GM19324 (cell line): ENCODE data around the gene ACOXL.

Experiments
- ATAC-seq: cut with Tn5 transposase; IDR thresholded peaks from one replicate; pipeline ENCODE4 v1.9.1; 2021; ENCODE audit warnings: mild to moderate bottlenecking, moderate library complexity; ENCODE audit not compliant: unreplicated experiment, low FRiP score

The ACOXL gene

DNA sequence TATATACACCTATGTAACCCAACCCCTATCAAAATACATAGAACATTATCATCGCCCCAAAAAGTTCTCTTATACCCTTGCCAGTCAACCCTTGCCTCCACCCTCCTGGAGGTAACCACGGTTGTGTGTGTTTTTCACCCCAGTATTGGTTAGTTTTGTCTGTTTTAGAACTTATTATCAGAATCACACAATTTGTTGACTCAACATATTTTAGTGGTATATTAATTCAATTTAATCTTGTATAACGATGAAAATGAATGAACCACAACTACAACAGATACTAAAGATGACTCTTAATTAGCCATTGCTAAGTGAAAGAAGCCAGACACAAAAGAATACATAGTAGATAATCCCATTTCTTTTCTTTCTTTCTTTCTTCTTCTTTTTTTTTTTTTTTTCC lies 19.3 kb downstream of the ACOXL start:
- ATAC-seq = no peak

DNA sequence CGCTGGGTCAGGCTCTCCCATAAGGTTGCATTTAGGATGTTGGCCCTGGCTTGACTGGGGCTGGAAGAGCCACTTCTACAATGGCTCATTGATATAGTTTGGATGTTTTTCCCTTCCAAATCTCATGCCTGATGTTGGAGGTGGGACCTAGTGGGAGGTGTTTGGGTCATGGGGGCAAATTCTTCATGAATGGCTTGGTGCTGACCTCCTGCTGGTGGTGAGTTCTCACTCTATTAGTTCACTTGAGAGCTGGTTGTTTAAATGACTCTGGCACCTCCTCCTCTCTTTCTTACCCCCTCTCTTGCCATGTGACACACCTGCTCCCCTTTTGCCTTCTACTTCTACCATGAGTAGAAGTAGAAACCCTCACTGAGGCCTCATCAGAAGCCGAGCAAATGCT lies 20.5 kb downstream of the ACOXL start:
- ATAC-seq = no peak

DNA sequence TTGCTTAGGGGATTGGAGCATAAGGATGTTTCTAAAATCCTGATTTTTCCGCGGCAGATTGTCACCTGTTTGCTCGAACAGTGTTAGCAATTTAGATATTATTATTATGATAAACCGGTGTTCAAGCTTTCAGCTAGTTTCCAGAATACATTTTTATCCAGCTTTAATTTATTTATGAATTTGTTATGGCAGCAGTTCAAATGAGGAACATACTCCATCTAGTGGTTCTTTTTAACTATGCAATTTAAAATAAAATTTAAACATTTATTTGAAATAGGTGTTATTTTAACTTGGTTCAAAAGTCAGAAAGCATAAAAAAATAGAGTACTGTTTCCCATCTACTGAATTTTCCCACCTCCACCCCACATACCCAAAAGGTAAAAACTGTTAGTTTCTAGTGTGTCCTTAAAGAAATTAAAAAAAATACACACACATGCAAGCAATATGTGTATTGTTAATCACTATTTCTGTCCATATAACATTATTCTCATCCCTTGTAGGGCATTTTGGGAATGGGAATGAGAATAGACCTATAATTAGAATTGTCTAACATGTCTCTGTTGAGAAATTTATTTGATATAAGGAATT lies 23.2 kb downstream of the ACOXL start:
- ATAC-seq = no peak

DNA sequence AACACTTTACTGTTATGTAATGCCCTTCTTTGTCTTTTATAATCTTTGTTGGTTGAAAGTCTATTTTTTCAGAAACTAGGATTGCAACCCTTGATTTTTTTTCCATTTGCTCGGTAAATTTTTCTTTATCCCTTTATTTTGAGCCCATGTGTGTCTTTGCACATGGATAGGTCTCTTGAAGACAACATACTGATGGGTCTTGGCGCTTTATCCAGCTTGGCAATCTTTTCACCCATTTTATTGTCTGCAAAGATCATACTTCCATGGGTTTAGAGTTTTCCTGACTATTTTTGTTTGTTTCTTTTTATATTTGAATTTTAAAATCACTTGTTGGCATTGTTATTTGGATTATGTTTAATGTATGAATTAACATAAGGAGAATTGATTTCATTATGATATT lies 27.0 kb downstream of the ACOXL start:
- ATAC-seq = no peak

DNA sequence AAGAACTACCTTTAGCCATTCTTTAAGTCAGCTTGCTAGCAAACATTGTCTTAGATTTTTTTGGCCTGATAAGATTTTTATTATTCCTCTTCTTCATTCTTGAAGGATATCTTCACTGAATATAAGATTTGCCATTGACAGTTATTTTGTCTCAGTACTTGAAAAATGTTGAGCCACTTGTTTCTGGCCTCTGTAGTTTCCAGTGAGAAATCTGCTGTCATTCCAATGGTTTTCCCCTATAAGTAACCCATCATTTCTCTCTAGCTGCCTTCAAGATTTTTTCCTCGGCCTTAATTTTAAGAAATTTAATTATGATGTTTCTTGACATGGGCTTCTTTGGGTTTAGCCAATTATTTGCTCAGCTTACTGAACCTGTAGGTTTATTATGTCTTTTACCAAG lies 32.6 kb downstream of the ACOXL start:
- ATAC-seq = no peak

DNA sequence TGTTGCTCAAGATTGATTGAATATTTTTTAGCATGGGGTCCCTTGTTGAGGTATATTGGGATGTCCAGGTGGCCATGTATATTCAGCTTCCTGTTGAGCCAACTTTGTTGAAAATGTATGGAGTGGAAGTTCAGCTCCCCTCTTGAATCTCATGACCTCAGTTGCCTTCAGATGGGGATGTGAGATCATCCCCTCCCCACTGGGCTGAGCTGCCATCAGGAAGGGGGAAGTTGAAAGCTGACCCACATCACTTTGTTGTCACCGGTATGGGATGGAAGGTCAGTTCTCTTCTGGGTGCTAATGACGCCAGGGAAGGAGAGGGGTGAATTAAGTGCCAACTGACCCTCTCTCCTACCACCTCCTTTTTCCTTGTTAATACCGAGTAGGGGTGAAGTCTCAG lies 33.9 kb downstream of the ACOXL start:
- no peak for ATAC-seq

DNA sequence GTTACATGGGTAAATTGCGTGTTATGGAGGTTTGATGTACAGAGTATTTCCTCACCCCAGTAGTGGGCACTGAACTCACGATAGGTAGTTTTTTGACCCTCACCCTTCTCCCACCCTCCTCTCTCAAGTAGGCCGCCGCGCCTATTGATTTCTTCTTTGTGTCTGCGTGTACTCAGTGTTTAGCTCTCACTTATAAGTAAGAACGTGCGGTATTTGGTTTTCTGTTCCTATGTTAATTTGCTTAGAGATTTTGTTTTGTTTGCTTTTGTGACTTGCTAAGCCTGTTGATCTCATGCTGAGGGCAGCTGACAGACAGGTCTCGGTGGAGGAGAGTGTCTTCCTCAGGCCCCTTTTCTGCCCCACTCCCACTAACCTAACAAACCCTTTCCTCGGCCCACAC lies 36.2 kb downstream of the ACOXL start:
- ATAC-seq = no peak

DNA sequence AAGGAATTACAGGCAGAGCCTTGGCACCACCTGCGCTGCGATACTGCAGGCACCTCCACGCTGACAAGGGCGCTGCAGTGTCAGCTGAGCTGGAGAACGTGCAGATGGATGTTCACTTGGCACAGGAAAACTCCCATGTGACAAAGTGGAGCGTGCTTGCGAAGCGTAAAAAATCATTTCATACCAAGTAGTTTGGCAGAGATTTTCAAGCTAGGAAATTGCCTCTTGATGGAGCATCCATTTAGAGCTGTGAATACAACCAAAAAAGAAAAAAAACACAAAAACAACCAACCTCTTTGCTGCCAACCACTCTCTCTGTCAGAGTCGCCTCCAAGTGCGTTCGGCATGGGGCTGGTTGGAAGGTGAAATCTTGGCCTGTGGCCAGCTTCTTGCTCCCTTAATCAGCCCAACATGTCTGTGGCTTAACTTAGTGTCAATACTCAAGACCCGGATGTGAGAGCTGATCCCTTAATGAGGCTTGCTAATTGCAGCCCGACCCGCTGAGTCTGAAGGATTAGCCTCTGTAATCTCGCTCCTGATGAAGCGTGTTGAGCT lies 38.1 kb downstream of the ACOXL start:
- no peak for ATAC-seq

DNA sequence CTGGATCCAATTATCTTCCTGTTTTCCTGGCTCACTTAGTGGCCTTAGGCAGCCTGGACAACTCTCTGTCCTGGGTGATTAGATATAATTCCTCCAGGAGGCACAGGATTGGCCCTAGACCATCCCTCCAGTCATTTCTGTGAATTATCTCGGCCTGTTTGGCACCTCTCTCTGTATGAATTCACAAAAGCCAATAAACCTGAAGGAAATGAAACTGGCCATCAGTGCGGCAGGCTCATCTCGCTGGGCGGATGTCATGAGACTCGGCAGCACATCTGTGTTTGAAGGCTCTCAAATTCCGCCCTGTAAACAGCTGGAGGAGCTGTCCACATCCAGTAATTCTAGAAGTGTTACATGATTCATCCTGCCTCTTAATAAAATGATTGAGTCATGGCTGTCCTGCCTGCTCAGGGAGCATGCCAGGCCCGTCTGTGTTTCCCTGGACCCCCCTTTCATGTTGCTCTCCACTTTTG lies 38.6 kb downstream of the ACOXL start:
- no peak for ATAC-seq

DNA sequence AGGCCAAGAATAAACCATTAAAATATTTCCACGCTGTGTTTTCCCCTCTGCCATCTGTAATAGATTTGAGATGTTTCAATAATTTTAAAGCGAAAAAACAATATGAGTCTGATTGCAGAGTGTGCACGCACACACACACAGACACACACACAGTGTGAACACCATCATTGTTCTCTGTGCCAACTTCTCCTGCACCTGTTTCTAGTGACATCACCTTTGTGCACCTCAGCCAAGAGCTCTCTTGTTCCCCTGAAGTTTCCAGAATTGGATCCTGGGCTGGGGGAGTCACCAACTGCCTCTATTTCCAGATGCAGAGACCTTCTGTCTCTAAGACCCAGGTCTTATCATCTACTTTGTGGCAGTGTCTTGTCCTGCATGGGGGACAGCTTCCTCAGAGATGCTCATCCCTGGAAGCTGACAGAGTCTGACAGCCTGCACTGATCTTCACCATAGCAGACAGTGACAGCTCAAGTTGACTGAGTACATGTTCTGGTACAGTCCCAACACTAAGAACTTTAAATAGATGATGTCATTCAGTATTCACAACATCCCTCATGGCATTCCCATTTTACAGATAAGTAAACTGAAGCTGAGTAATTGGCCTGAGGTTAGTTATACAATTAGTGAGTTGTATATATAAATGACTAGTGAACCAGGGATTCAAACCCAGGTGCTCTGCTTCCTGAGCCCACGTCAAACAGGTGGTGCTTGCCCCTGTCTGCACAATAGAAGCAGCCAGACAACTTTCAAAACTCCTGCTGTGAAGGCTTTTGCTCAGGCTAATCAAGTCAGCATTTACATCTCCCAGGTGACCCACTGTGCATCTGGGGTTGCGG lies 39.4 kb downstream of the ACOXL start:
- ATAC-seq = no peak

DNA sequence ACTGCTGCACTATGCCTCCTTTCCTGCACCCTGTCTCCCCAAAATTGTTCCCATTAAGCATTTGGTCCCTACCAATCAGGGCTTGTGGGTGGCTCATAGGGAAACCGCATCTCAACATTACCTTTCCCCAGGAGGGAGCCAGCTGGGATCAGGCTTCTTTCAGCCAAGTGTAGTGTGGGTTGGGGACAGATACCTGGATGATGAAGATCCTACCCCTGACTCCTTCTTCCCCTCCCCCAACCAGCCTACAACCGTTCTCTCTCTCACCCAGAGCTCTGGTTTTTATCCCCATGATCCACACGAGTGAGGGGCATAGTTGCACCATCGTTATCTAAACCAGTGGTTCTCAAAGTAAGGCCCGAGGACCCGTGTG lies 40.0 kb downstream of the ACOXL start:
- ATAC-seq = no peak

DNA sequence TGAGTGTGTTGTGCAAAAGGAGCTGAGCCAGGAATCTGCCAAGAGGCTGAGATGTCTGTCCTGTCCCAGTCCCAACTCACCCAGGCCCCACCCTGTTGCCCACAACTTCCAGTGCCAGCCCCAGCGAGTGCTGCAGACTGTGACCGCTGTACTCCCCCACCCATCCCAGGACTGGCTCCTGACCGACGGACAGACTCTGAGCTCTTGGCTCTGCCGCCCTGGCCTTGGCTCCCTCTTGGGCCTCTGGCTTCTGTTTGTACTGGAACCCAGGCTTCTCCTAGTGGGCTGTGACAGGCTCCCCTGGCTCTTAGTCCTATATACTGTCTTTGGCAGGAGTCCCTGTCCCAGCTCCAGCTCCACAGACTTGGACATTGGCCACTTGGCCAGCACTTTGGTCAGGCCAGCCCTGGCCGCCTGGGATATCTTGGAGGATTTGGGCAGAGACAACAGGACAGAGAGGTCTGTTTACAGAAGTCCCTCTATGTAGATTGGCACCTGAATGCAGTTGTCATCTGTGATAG lies 41.1 kb downstream of the ACOXL start:
- no peak for ATAC-seq

DNA sequence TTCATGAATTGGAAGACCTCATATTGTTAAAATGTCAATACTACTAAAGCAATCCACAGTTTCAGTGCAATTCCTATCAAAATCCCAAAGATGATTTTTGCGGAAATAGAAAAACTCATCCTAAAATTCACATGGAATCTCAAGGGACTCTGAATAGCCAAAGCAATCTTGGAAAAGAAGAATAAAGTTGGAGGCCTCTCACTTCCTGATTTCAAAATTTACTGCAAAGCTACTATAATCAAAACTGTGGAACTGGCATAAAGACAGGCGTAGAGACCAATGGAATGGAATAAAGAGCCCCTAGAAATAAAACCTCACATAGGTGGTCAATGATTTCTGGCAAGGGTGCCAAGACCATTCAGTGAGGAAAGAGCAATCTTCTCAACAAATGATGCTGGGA lies 42.3 kb downstream of the ACOXL start:
- ATAC-seq = no peak

DNA sequence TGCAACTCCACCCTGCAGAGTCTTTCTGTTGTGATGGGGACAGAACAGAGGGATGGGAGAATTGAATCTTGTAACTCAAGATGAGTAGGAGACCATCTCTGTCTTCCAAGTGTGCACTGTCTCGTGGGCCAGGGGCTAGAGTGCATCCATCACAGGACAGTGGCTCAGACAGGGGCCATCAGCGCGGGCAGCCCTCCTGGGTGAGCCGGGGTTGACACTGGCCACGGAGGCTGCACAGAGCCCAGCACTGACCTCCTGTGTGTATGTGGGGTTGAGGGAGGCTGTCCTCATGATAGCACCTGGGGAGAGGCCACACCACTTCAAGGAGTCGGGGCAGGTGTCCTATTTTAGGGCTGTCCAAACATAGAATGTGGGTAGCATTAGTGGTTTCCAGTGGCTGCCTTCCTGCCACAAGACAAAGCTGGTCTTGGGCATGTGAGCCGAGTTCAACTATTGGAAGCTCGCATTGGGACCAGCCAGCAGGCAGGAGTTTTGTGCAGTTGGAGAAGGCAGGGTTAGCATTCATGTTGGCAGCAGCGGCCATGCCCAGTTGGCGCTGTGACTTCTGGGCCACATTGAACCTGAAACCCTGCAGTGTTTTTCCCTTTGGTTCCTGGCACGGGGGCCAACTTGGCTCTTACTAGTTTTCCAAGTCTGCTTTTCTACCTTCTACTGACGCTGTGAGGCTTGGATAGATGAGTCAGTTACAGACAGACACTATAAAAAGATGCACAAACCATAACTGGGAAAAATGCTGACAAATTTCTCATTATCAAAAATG lies 45.3 kb downstream of the ACOXL start:
- no peak for ATAC-seq

DNA sequence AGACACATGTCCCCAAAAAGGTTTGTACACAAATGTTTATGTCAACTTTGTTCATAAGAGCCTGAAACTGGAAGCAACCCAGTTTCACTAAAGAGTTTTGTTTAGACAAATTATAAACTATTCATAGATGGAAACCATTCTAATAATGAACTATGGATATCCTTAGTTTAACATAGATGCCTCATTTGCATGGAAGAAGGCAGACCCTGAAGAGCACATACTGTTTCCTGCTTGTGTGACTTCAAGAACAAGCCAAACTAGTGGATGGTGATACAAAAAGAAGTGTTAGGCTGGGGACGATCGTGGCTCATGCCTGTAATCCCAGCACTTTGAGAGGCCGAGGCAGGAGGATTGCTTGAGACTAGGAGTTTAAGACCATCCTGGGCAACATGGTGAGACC lies 48.1 kb downstream of the ACOXL start:
- peak; percentile 60 for ATAC-seq

DNA sequence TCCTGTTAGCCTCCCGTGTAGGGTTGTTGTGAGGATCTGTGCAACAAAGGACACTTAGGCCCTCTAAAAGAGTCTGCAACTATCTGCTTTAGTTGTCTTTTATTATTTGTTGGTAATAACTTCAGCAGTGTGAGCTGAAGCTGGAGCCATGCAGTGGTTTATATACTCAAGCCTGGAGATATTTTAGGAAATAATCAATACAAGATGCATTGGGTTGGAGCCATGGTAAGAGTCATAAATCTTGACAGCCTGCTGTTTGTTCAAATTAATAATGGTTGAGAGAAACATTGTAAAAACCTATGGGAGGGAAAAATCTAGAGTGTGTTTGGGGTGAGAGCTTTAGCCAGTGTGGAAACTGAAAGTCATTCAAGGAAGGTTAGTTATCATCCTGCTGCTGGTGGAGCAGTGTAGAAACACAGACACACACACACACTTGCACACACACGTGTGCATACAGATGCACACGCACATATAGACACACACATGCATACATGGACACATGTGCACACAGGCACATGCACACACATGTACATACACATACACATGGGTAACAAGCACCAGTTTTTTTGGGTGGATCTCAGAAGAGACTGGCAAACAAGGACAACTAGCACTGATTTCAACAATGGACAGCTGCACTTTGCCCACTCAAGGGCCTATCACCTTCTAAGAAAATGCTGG lies 51.0 kb downstream of the ACOXL start:
- ATAC-seq = no peak

DNA sequence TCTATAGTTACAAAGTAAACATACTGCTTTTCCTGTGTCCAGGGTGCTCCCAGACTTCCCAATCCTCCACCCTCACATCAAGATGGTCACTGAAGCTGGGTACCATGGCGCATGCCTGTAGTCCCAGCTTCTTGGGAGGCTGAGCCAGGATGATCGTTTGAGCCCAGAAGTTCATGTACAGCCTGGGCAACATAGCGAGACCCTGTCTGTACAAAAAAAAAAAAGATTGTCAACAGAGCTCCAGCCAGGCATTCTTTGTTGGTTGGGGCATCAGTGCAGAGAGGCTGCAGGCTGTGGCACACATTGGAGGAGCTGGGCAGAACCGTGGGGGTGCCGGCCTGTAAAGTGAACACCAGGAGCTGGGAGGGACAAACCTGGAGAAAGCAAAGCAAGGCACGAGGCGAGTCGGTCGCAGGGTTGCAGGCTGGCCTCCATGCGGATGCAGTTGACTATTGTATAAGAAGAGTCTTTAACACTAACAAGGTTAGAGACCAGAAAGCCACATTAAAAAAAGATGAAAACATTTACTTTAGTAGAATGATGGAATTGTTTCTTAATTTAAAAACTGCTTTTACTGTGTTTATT lies 51.8 kb downstream of the ACOXL start:
- ATAC-seq = no peak

DNA sequence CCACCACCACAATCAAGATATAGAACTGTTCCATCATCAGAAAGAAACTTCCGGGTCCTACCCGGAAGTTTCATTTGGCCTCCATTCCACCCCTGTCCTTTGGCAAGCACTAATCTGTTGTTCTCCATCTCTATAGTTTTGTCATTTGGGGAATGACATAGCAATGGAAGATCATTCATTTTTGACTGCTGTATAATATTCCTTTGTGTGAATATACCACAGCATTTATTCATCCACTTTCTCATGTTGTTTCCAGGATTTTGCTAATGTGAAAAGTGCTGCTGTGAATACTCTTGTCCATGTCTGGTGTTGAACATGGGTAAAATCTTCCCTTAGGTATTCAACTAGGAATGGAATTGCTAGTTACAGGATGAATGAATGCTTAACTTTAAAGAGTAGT lies 53.1 kb downstream of the ACOXL start:
- no peak for ATAC-seq

DNA sequence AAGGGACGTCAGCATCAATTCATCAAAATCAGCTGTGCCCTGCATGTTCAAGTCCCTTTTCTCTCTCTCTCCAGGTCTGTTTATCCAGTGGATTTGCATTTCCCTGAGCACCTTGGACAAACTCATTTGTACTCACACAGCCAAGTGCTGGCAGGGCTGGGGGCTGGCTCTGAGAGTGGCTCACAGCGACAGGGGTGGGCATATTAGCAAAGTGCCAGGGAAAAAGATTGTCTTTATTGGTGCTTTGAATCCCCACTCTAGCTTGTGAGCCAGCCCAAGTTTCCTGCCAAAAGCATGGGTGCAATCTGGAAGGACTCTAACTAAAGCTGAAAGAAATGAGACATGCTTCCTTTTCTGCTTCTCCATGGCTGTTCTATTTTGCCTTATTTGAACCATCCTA lies 56.6 kb downstream of the ACOXL start:
- ATAC-seq = no peak

DNA sequence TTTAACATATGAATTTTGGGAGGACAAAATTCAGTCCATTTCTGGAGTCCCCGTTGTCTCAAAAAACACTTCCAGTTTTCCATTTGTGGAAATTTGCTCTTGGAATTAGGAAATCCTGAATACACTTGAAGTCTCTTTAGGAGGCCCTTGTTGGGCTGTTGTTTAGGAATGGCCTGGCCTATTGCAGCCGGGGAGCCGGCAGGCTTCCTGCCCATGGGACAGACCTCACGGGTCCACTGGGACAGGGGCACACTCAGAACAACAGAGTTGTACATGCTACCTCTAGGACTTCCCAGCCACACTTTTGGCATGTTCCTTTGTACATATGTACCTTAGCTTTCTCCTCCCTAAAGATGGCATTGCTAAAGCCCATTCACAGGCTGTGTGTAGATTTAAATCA lies 57.3 kb downstream of the ACOXL start:
- no peak for ATAC-seq
